Measurements from ENCODE around the gene PAPSS2.

Gene PAPSS2

GRCh38 chr10:87696922-87697745 is 37.5 kb downstream of the PAPSS2 start:
- Histone ChIP-seq H3K36me3 (ENCODE audit: control insufficient read depth, insufficient read depth, low read length) (no peaks in the 10 kb centered on the region), H3K27me3 (replicated peaks; ENCODE audit: control insufficient read depth, insufficient read depth, low read length) (no peaks in the 10 kb centered on the region; the same call in 1 of the 2 replicates), H3K4me3 (replicated peaks; ENCODE audit: low read depth, low read length) (no peak overlapping the region)
- no peak for DNase-seq (ENCODE audit: extremely low read depth, insufficient read length)
- no peak for TF ChIP-seq CTCF (IDR thresholded peaks at IDR 0.05; ENCODE audit: insufficient read depth, low read length, poor library complexity, severe bottlenecking)

GRCh38 chr10:87700031-87700796 is 40.5 kb downstream of the PAPSS2 start:
- Histone ChIP-seq H3K4me3 (replicated peaks; ENCODE audit: low read depth, low read length) (no peak overlapping the region), H3K36me3 (ENCODE audit: control insufficient read depth, insufficient read depth, low read length) (no peaks in the 10 kb centered on the region), H3K27me3 (replicated peaks; ENCODE audit: control insufficient read depth, insufficient read depth, low read length) (no peaks in the 10 kb centered on the region; the same call in 1 of the 2 replicates)
- DNase-seq (ENCODE audit: extremely low read depth, insufficient read length) = no peak
- no peak for TF ChIP-seq CTCF (IDR thresholded peaks at IDR 0.05; ENCODE audit: insufficient read depth, low read length, poor library complexity, severe bottlenecking)

- TF ChIP-seq CTCF (IDR thresholded peaks at IDR 0.05; ENCODE audit: insufficient read depth, low read length, poor library complexity, severe bottlenecking) = no peak
- H3K36me3 ChIP-seq (ENCODE audit: control insufficient read depth, insufficient read depth, low read length) = no peaks in the 10 kb centered on the region
- no peaks in the 10 kb centered on the region for H3K27me3 ChIP-seq (replicated peaks; ENCODE audit: control insufficient read depth, insufficient read depth, low read length)
- H3K4me3 ChIP-seq (replicated peaks; ENCODE audit: low read depth, low read length) = no peak overlapping the region
- DNase-seq (ENCODE audit: extremely low read depth, insufficient read length) = no peak
Measured at GRCh38 chr10:87702260-87702972, 42.7 kb downstream of the PAPSS2 start.

- H3K36me3 ChIP-seq (ENCODE audit: control insufficient read depth, insufficient read depth, low read length) = no peaks in the 10 kb centered on the region
- H3K4me3 ChIP-seq (replicated peaks; ENCODE audit: low read depth, low read length) = no peak overlapping the region
- no peak for DNase-seq (ENCODE audit: extremely low read depth, insufficient read length)
- no peak for TF ChIP-seq CTCF (IDR thresholded peaks at IDR 0.05; ENCODE audit: insufficient read depth, low read length, poor library complexity, severe bottlenecking)
- H3K27me3 ChIP-seq (replicated peaks; ENCODE audit: control insufficient read depth, insufficient read depth, low read length) = no peaks in the 10 kb centered on the region
Measured at GRCh38 chr10:87702973-87703294, 43.3 kb downstream of the PAPSS2 start.

GRCh38 chr10:87703771-87704170 is 44.1 kb downstream of the PAPSS2 start:
- Histone ChIP-seq H3K36me3 (ENCODE audit: control insufficient read depth, insufficient read depth, low read length) (no peaks in the 10 kb centered on the region), H3K27me3 (replicated peaks; ENCODE audit: control insufficient read depth, insufficient read depth, low read length) (no peaks in the 10 kb centered on the region), H3K4me3 (replicated peaks; ENCODE audit: low read depth, low read length) (no peak overlapping the region)
- TF ChIP-seq CTCF (IDR thresholded peaks at IDR 0.05; ENCODE audit: insufficient read depth, low read length, poor library complexity, severe bottlenecking) = no peak
- no peak for DNase-seq (ENCODE audit: extremely low read depth, insufficient read length)

Data from GM06990 (cell line).